ENCODE measurements around the gene CPTP.

CPTP gene

DNA sequence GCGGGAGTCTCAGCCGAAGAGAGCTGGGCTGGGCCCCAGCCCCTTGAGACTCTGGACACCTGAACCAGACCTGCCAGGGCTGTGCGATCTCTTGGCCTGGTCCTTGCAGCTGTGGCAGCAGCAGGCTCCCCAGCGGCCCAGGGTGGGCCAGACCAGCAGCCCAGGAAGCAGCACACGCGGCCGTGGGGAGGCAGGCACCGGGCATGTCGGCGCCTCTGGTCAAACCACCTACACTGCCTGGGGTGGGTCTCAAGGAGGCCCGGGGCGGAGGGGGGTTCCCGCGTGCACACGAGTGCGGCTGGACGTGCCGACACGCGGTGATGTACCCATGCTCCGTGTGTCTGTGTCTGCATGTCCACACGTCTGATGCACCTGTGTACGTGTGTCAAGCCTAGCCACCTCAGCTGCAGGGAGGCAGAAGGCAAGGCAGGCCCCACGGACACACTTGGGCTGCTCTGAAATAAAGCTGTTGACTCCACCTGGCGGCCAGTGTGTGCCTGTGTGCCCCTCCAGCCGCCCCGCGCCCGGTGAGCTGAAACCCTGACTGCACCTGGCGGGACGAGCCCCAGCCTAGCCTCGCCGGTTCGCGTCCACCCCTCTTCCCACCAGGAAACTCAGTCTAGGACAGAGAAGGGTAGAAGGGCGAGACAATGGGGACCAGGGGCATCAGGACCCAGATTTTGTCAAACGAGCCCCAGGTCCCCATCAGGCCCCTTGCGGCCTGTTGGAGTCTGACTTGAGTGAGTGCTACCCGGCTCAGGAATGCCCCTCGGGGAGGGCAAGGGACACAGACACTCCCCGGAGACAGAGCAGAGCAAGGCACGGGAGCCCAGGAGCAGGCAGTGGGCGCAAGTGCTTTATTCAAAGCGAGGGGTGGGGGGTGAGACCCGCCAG is 32.8 kb upstream of the CPTP start:
- in situ Hi-C loops (cut with MboI; ENCODE audit: low sequenced_read_pairs), result no loop called here

DNA sequence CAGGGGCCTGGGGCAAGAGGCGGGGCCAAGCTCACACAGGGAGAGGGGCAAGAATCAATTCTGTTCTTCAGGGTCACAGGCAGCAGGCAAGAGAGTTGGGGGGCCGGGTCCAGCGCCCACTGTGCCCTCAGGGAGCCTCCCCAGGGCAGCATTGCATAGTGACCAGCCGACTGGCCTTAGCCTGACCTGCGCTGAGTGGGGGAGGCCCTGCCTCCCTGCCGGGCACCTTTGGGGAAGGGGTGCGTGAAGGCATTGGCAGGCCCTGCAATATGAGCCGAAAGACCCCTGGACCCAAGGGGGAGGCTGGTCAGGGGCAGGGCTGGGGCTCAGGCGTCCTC is 32.2 kb upstream of the CPTP start:
- in situ Hi-C loops (cut with MboI; ENCODE audit: low sequenced_read_pairs), result no loop called here

DNA sequence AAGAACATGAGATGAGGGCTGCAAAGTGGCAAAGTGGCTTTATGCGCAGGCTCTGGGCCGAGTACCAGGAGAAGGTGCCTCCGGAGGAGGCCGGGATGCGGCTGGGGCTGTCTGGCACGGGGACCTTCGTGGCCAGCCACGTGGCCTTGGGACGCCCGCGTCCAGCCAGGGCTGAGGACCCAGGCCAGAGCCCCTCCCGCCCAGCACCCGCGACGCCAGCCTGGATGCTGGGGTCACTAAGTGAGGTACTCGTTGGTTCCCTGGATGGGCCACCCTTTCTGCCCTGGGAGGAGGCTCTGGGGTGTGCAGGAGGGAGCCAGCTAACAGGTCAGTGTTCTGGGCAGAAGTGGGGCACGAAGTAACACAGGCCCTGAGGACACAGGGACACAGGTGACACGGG is 31.8 kb upstream of the CPTP start:
- in situ Hi-C loops (cut with MboI; ENCODE audit: low sequenced_read_pairs), result no loop called here

DNA sequence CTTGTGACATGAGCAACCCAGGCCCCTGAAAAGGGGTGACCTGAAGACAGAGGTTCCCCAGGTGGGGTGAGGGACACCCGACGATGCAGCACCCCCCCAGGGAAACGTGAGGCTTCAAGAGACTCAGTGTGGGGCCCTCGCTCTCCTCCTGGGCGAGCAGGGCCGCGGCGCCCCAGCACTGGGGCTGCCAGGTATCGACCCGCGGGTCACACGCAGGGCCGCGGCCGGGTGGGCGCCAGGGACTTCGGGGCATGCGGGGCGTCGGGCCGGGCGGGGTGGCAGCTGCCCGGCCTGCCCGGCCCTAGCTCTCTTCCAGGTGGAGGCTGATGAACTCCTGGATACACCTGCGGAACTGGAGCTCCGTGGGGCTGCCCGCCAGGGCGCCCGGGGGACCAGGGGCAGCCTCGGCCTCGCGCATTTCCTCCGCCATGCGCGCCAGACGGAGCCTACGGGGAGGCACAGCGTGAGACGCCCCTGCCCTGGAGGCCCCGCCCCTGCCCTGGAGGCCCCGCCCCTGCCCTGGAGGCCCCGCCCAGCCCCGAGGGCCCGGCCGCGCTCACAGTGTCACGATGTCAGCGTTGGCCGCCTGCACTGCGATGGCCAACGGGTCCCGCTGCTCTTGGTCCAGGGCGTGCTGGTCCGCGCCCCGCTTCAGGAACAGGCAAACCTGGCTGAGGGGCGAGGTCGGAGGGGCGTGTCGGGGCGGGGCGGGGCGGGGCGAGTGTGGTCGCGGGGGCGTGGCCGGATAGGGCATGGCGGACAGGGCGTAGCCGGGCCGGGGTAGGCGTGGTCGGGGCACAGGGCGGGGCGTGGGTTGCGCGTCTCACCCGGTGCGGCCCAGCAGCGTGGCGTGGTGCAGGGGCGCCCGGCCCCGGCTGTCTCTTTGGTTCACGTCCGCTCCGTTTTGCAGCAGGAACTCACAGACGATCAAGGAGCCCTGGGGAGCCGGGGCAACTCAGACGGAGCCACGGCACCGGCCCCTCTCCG is 31.0 kb upstream of the CPTP start:
- in situ Hi-C loops (cut with MboI; ENCODE audit: low sequenced_read_pairs), result no loop called here

DNA sequence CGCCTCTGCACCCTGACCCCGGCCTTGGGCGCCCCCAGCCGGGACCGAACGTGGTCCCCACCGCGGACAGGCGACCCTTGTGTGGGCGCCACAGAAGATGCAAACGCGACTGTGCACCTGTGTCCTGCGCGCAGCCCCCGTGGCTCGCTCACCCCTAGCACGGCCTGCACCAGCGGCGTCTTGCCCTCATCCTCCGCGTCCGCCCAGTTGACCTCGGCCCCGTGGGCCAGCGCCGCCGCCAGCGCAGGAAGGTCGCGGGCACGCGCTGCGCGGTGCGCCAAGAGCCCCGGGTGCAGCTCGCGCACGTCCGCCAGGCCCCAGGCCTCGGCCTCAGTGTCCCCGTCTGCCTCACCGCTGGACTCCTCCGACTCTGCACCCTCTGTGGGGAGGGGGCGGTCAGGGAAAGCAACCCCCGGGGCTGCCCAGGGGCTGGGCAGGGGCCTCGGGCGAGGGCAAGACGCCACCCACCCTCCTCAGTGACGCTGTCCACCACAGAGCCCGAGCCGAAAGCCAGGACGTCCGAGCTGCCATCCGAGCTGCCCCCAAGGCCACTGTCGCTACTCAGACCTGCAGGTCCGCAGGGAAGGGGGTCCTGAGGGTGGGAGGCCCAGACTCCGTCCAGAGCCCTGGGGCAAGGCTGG is 30.2 kb upstream of the CPTP start:
- in situ Hi-C loops (cut with MboI; ENCODE audit: low sequenced_read_pairs), result no loop called here

DNA sequence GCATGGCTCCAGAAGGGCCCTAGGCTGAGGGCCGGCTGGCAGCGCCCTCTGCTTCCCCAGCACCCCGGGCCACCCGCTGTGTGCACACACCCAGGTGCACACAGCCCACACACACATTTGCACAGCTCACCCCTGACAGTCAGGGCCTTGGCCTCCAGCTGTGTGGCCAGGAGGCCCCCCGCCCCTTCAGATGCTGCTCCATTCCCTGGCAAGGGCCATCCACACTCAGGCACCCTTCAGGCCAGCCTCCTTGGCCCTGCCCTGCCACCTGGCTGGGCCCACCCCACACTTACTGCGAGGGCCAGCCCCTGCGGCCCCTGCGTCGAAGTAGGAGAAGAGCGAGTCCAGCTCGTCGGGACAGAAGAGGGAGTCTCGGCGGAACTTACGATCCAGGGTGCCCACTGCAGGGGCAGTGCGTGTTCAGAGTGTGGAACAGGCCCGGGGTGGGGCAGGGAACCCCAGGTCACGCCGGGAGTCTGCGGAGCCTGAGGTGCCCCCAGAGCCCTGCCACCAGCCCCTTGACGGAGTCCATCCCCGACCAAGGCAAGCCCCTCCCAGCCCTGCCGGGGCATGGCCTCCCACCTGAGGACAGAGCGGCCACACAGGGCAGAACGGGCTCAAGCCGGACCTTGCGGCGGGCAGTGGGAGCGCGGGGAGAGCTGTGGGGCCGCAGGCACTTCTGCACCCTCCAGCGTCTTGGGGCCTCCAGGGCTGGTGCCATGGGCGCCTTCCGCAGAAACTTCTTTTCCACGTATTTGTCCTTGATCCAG is 29.3 kb upstream of the CPTP start:
- in situ Hi-C loops (cut with MboI; ENCODE audit: low sequenced_read_pairs), result no loop called here

DNA sequence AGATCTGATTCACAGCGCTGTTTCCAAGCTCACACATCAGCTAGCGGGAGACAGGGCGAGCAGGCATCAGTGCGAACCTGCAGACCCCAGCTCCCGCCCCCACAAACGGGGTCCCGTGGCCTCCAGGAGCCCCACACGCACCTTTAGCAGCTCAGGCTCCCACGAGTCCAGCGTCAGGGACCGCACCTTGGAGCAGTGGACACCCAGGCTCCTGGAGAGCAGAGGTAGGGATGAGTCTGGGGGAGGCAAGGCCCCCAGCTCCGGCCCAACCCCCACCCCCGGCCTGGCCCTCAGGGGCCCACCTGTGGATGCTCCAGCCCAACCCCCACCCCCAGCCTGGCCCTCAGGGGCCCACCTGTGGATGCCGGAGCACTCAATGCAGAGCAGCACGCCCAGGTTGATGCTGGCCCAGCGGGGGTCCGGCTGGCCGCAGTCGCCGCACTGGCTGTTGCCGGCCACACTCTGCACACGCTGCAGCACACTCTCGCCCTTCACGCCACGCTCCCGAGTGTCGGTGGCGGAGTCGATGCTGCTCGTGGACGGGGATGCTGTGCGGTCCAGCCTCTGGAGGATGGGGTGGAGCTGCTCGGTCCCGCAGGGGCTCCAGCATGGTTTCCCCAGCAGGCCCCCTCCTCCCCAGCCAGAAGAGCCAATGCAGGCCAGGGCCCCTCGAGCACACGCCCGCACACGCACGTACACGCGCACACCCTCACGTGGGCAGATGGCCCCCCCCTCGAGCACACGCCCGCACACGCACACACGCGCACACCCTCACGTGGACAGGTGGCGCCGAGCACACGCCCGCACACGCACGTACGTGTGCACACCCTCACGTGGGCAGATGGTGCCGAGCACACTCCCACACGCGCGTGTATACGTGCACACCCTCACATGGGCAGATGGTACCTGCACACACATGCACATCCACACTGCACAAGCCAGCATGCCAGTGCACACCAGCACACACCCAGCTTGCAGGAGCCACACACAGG is 28.2 kb upstream of the CPTP start:
- in situ Hi-C loops (cut with MboI; ENCODE audit: low sequenced_read_pairs), result no loop called here

DNA sequence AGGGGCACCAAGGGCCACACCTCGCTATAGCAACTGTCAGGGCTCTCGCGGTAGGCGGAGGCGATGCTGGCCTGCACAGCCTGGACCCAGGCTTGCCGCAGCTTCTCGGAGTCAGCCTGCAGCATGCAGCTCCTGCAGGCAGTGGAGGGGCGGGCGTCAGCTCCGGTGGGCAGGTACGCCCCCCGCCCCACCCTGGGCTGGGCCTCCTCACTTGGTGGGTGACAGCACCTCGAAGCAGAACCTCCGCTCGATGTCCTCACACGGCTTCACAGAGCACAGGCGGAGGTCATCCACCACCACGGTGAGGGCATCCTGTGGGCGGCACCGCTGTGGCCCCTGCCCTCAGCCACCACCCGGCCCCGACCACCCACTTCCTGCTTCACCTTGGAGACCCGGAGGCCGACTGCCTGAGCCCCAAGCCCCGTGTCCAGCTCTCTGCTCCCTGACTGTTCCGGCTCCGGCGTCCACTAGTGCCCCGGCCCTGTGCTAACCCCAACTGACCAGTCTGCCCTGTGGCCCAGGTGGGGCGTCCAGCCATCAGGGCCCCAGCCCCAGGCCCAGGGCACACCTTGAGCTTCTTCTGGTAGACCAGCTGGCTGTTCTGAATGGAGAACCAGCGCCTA is 26.7 kb upstream of the CPTP start:
- in situ Hi-C loops (cut with MboI; ENCODE audit: low sequenced_read_pairs), result no loop called here

DNA sequence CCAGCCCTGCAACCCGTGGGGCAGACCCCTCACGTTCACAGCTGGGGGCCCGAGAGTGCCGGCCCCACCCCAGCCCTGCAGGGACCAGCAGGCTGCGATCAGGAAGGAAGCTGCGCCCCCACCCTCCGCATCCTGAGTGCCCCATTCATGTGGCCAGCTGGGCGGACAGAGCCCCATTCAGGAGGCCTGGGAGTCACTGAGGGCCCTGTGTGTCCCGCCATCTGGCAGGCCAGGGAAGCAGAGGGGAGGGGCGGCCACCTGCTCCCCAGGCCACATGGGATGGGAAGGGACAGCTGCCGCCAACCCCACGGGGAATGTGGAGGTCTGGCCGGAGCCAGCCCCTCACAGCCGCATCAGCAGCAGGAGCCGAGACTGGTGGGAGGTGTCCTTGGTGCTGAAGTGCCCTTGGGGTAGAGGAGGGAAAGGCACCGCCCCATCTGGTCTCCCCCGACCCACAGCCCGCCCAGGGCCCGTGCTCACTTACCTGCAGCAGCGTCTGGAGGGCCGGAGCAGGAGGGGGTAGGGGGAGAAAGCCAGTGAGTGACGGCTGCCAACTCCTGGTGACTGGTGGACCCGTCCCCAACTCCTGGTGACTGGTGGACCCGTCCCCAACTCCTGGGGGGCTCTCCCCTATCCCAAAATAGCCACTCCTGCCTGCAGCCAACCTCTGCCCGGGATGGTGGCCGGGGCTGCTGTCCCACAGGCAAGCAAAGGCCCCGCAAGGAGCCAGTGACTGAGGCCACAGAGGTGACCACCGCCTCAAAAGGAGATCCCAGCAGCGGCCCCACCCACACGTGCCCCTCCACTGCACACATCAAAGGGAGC is 25.5 kb upstream of the CPTP start:
- in situ Hi-C loops (cut with MboI; ENCODE audit: low sequenced_read_pairs), result no loop called here

DNA sequence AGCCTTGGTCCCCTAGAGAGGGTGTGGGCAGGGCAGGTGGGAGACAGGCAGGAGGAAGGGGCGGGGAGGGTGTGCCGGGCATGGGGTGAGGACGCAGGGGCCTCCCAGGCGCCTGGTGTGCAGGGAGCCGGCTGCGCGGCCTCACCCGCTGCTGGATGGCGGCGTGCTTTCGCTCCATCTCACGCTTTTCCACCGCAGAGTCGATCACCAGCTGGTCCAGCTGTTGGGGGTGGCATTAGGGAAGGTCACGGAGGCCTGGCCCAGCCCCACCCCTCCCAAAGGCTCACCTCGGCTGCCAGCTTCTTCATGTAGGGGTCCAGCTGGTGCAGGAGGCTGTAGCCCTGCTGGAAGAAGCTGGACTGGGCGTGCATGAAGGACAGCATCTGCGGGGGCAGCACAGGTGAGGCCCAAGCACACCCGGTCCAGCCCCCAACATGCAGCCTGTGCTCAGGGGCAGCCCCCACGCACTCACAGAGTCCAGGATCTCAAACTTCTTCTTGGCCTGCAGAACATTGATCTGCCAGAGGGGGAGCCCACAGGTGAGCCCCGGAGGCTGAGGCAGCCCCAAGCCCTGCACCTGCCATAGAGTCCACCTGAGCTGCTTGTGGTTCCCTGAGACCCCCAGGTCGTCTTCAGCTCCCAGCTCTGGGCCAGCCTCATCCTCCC is 24.8 kb upstream of the CPTP start:
- in situ Hi-C loops (cut with MboI; ENCODE audit: low sequenced_read_pairs), result no loop called here

DNA sequence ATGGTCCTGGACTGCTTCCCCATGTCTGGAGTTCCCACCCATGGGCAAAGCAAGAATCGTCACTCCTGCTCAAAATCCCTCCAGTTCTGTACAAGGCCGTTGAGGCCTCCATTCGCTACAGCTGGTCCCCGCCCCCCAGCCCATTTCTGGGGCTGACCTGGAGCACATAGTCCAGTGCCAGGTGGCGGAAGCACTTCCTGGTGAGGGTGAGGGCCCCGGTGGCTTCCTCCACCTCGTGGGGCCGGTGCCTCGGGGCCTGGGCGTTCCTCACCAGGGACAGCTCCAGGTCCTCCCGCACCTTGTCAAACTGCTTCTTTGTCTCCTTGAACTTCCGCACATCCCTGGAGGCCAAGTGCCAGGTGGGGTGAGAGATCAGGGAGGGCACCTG is 24.3 kb upstream of the CPTP start:
- in situ Hi-C loops (cut with MboI; ENCODE audit: low sequenced_read_pairs), result no loop called here

DNA sequence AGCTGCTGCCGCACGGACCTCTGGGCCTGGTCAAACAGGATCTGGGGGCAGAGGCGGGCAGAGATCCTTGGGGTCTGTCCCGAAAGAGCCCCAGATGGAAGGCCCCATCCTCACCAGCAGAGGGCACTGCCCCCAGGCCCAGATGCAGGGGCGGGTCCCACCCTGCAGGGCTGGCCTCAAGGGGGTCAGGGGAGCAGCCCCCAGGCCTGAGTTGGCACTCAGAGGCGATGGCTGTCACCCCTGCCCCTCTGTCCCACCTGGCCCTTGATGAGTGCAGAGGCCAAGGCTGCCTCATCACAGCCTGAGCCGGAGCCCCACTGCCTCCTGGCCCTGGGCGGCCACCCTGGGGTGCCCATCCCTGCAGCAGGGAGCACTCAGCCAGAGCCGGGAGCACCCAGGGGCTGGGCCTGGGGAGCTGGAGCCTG is 22.6 kb upstream of the CPTP start:
- in situ Hi-C loops (cut with MboI; ENCODE audit: low sequenced_read_pairs), result no loop called here

DNA sequence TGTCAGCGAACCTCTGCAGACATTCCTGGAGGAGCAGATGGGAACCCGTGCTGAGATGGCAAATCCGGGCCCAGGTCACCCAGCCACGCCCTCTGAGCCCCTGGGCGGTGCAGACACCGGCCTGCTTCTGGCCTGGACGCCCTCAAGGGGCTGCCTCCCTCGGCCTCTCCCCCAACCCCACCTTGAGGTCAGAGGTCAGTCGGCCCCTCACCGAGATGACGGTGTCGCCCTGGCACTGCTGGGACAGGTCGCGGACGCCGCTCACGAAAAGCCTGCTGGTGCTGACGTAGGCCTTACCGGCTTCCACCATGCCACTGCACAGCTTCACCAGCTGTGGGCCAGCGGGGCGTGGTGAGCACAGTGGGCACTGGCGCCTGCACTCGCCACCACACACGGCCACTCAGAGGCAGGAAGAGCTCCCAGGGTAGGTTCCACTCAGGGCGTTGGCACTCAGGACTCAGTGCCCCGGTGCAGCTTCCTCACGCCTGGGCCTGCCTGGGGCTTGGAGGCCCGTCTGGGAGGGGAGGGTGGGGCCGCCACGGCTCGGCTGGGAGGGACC is 21.6 kb upstream of the CPTP start:
- in situ Hi-C loops (cut with MboI; ENCODE audit: low sequenced_read_pairs), result no loop called here

DNA sequence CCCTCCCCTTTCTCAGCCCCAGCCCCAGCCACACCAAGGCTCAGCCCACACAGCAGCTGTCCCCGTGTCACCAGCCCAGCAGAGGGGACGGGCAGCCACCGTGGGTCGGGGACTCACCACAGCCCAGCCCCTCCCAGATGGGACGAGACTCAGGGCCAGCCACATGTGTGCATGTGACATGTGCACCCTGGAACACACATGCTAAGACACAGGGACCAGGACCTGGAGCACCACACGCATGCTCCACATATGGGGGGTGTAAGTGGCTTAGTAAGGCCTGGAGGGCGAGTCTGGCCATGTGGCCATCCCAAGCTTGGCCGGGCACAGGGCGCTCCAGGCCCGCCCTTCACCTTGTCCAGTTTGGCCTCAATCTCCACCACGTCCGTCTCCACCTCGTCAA is 20.9 kb upstream of the CPTP start:
- in situ Hi-C loops (cut with MboI; ENCODE audit: low sequenced_read_pairs), result no loop called here

DNA sequence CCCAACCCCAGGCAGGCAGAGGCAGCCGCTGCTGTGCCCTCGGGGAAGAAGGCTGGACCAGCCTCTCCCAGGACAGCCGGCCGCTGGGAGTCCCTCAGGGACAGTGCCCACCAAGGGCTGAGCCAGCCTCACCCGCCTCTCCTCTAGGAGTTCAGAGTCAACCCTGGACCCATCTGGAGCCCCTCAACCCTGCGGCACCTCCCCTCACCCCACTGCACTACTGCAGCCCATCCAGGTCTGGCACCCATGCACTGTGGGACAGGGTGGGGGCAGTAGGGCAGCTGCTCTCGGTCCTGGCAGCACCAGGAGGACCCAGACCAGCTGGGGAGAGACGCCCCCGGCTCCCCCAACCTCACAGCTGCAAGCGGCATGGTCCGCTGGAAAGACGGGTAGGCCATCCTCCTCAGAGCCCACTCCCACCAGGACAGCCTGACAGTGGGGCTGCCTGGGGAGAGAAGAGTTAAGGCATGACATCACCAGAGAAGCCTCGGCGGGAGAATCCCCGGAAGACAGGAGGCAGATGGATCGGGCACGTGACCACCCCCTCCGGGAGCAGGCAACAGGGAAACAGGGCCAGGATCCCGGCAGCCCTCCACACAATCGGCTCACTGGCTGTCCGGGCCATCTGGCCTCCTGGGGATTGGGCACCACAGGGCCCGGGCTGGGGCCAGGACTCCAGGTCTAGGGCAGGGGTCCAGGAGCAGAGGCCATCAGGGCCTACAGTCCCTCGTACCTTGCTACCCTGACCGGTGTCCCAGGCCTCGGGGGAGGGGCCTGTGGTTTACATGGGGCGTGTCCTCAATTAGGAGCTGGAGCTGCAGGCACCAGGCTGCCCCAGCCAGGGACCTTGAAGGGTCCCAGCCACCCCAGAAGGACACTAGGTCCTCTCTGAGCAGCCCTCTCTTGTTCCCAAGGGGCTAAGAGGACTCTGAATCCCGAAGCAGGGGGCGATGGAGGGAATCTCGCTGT is 20.0 kb upstream of the CPTP start:
- in situ Hi-C loops (cut with MboI; ENCODE audit: low sequenced_read_pairs), result no loop called here
